CD4-positive, alpha-beta T cell treated with Interleukin-4 for 1 hour (primary cell): ENCODE measurements around the gene CDS2.
A peak's percentile ranks its signal among the peaks of the same experiment; 100 is the strongest.

Experiments
- DNase-seq, 2 donors: peaks; one replicate each; pipeline ENCODE4 v3.0.0-alpha.2; 2020 to 2022

CDS2 gene

GRCh38 chr20:5119435-5120184 is 7.2 kb upstream of the CDS2 start, which contains the start of gene PCNA:
TSS of gene PCNA (minus strand) at chr20:5119958. CDS start at chr20:5119798, 160 bp downstream.
- DNase-seq: peak; percentile 94 to 95

GRCh38 chr20:5120185-5120476 is 6.7 kb upstream of the CDS2 start:
- DNase-seq: no peak

GRCh38 chr20:5122873-5123260 is 3.9 kb upstream of the CDS2 start:
- DNase-seq: no peak

- DNase-seq: peak; percentile 76 to 84
Measured at GRCh38 chr20:5127204-5127858, 523 bp downstream of the CDS2 start.

- DNase-seq: no peak
Measured at GRCh38 chr20:5127859-5128424, 1.1 kb downstream of the CDS2 start.

GRCh38 chr20:5128886-5129285 is 2.1 kb downstream of the CDS2 start:
- DNase-seq: no peak

- DNase-seq: no peak
Measured at GRCh38 chr20:5131502-5131901, 4.7 kb downstream of the CDS2 start.

GRCh38 chr20:5133998-5134397 is 7.2 kb downstream of the CDS2 start:
- DNase-seq: no peak

GRCh38 chr20:5135363-5136012 is 8.7 kb downstream of the CDS2 start:
- DNase-seq: no peak

- DNase-seq: no peak
Measured at GRCh38 chr20:5136096-5136495, 9.3 kb downstream of the CDS2 start.

GRCh38 chr20:5140195-5140594 is 13.4 kb downstream of the CDS2 start:
- DNase-seq: no peak

GRCh38 chr20:5141615-5142014 is 14.8 kb downstream of the CDS2 start:
- DNase-seq: no peak

GRCh38 chr20:5143851-5144250 is 17.0 kb downstream of the CDS2 start:
- DNase-seq: no peak

GRCh38 chr20:5145365-5146098 is 18.7 kb downstream of the CDS2 start:
- no peak for DNase-seq

- no peak for DNase-seq
Measured at GRCh38 chr20:5146099-5146668, 19.4 kb downstream of the CDS2 start.

- DNase-seq: no peak
Measured at GRCh38 chr20:5146871-5147592, 20.2 kb downstream of the CDS2 start.

- DNase-seq: no peak
Measured at GRCh38 chr20:5148581-5148980, 21.8 kb downstream of the CDS2 start.

GRCh38 chr20:5149892-5150225 is 23.1 kb downstream of the CDS2 start:
- DNase-seq: no peak

GRCh38 chr20:5150226-5151076 is 23.6 kb downstream of the CDS2 start:
- DNase-seq: no peak

GRCh38 chr20:5153152-5153467 is 26.3 kb downstream of the CDS2 start:
- DNase-seq: no peak
